ENCODE results near the gene B3GNT2. TPM values are rescaled to one million over a fixed set of nuclear protein-coding genes. Genes with fewer than 3 reads are reported as not detected.
A peak's percentile ranks its signal among the peaks of the same experiment; 100 is the strongest.
"Not testable (repeated sequence)": the region's sequence is repeated elsewhere in the genome, so short reads cannot be mapped to it uniquely, and the experiment has no call there.

B3GNT2 gene
- total RNA-seq, 3 donors from 2014 or later = 27.1 to 44.6 (median 30.0) TPM

- H3K4me1 ChIP-seq (ENCODE audit: low read depth) = peaks cover 12% of the 10 kb centered on the region
- TF ChIP-seq CTCF (IDR thresholded peaks at IDR 0.05) = no peak
- ATAC-seq (peak; percentile 67), DNase-seq (peak in 2 of 3 donors; percentile 82 to 84)
- intact Hi-C loops (cut with DNase I, micrococcal nuclease) = no loop called here
- peak overlapping the region; percentile 97 for H3K4me3 ChIP-seq
- H3K9me3 ChIP-seq = no peaks in the 10 kb centered on the region
- no peaks in the 10 kb centered on the region for H3K36me3 ChIP-seq (ENCODE audit: low read depth)
Measured at GRCh38 chr2:62196278-62196901, 475 bp downstream of the B3GNT2 start.

GRCh38 chr2:62197011-62197924, 1.4 kb downstream of the B3GNT2 start:
- peak; percentile 37 for ATAC-seq
- H3K4me1 ChIP-seq (ENCODE audit: low read depth) = peaks cover 12% of the 10 kb centered on the region
- TF ChIP-seq CTCF (IDR thresholded peaks at IDR 0.05) = no peak

GRCh38 chr2:62197925-62198633, 2.2 kb downstream of the B3GNT2 start:
- ATAC-seq (no peak), DNase-seq (no peak)
- TF ChIP-seq CTCF (IDR thresholded peaks at IDR 0.05) = no peak
- H3K36me3 ChIP-seq (ENCODE audit: low read depth) = no peaks in the 10 kb centered on the region
- H3K4me1 ChIP-seq (ENCODE audit: low read depth) = peaks cover 12% of the 10 kb centered on the region
- H3K9me3 ChIP-seq = no peaks in the 10 kb centered on the region
- intact Hi-C loops (cut with DNase I, micrococcal nuclease) = no loop called here
- no peak overlapping the region for H3K4me3 ChIP-seq

More at GRCh38 chr2:62197011-62197924, 1.4 kb downstream of the B3GNT2 start:
- peak; percentile 63 to 80 (median 71) for DNase-seq
- Histone ChIP-seq H3K4me3 (peak overlapping the region; percentile 97), H3K9me3 (no peaks in the 10 kb centered on the region), H3K36me3 (ENCODE audit: low read depth) (no peaks in the 10 kb centered on the region)
- intact Hi-C loops (cut with DNase I, micrococcal nuclease) = no loop called here

GRCh38 chr2:62198854-62199253, 2.9 kb downstream of the B3GNT2 start:
- DNase-seq; H3K9me3 ChIP-seq; intact Hi-C loops (cut with DNase I, micrococcal nuclease); ATAC-seq; H3K4me3 ChIP-seq; H3K36me3 ChIP-seq (ENCODE audit: low read depth): not testable (repeated sequence)
- peaks cover 12% of the 10 kb centered on the region for H3K4me1 ChIP-seq (ENCODE audit: low read depth)

- no peak for DNase-seq
- no peak for ATAC-seq
- Histone ChIP-seq H3K4me3 (no peak overlapping the region), H3K36me3 (ENCODE audit: low read depth) (no peaks in the 10 kb centered on the region), H3K4me1 (ENCODE audit: low read depth) (peaks cover 12% of the 10 kb centered on the region), H3K9me3 (no peaks in the 10 kb centered on the region)
- TF ChIP-seq CTCF (IDR thresholded peaks at IDR 0.05) = no peak
- intact Hi-C loops (cut with DNase I, micrococcal nuclease) = no loop called here
Measured at GRCh38 chr2:62199392-62200125, 3.6 kb downstream of the B3GNT2 start.

All from mucosa of descending colon (tissue), 3 donors.